Subcutaneous adipose tissue (tissue), 4 donors: Measurements from ENCODE around the gene KRTAP10-5. TPM values are rescaled to one million over a fixed set of nuclear protein-coding genes. Genes with fewer than 3 reads are reported as not detected.

Source experiments
- total RNA-seq, 4 donors: library from RNA; depleted of rRNA; stranded (reverse); fragments of >200 nt; gene quantifications; one replicate each; pipeline ENCODE4 v1.1.0, GENCODE V29; 2016
- TF ChIP-seq, protein P1 (sequence below): fragments of 450-650 bp; IDR thresholded peaks from one replicate; pipeline ENCODE4 v1.5.1; 2016; ENCODE audit warnings: low read depth, mild to moderate bottlenecking, control low read depth, antibody characterized with exemption, moderate library complexity

The KRTAP10-5 gene
- total RNA-seq, 4 donors from 2014 or later, result not detected

DNA sequence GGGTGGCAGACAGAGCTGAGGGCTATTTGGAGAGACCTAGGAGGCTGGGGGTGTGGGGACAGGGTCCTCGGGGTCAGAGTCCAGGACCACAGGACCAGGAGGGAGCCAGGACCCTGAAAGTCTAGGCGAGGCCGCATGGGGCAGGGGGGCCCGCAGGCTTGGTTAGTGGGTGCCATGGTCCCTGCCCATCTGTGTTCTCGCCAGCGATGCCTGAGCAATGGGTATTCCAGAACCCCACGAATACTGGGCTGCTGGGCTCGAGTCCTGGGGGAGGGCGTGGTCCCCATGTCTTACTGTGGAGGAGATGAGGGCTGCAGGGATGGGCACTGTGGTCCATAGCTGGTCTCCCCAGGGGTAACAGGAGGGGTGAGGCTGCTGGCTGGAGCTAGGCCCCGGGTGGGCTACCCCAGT, 9.9 kb upstream of the KRTAP10-5 start:
- TF ChIP-seq, protein P1, sequence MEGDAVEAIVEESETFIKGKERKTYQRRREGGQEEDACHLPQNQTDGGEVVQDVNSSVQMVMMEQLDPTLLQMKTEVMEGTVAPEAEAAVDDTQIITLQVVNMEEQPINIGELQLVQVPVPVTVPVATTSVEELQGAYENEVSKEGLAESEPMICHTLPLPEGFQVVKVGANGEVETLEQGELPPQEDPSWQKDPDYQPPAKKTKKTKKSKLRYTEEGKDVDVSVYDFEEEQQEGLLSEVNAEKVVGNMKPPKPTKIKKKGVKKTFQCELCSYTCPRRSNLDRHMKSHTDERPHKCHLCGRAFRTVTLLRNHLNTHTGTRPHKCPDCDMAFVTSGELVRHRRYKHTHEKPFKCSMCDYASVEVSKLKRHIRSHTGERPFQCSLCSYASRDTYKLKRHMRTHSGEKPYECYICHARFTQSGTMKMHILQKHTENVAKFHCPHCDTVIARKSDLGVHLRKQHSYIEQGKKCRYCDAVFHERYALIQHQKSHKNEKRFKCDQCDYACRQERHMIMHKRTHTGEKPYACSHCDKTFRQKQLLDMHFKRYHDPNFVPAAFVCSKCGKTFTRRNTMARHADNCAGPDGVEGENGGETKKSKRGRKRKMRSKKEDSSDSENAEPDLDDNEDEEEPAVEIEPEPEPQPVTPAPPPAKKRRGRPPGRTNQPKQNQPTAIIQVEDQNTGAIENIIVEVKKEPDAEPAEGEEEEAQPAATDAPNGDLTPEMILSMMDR, result no peak

DNA sequence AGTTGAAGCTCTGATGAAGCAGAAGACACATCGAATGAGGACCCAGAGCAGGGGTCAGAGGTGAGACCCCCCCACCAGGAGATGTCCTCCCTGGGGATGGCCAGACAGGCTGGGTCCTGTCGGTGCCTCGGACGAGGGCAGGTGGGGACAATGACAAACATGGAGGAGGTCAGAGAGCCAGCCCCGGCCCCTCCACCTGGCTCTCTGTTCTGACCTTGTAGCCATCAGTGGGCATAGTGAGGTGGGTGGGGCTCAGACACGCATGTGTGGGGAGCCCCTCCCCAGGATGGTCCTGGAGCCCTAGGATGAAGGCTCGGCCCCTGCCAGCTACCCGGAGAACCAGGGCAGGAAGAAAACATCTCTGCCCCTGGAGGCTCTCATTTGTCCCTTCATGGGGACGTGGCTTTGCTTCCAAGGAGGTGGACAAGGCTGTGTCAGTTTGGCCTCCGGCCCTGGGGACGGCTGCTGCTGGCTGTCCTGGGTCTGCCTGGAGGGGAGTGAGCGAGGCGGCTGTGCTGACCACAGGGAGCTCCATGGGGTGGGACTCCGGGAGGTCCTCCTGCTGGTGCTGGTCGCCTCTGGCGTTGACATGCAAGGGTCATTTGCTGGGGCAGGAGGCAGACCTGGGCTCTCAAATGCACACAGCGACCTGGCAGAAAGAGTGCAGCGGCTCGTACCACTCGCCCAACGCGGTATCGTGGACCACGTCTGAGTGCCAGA, 9.3 kb upstream of the KRTAP10-5 start:
- TF ChIP-seq, protein P1, result no peak

DNA sequence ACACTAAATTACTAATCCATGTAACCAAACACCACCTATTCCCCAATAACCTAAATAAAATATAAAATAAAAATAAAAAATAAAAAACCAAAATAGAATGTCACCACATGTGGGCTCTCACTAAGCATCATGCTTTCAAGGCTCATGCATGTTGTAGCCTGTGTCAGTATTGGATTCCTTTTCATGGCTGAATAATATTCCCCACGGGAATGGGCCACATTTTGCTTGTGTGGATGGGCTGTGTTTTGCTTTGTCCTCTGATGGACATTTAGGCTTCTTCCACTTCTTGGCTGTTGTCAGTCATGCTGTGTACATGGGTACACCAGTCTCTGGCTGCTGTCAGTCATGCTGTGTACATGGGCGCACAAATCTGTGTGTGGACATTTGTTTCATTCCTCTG, 8.7 kb upstream of the KRTAP10-5 start:
- TF ChIP-seq, protein P1, result no peak

DNA sequence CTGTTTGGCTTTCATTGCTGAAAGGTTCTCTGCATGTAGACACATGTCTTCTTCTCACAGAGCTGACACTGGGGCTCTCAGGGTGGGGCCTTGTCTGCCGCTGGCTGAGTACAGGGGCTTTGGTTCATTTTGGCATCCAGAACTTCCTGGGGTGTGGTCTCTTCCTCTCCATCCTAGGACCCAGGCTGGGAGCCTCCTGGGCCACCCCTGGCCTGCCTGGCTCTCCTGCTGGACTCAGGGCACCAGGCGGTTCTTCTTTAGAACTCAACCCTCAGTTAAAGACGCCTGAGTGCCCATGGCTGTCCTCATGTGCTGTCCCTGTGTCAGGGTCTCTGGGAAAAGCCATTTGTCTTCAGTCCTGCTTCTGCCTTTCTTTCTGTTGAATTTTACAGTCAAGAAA, 5.5 kb upstream of the KRTAP10-5 start:
- TF ChIP-seq, protein P1, result no peak

DNA sequence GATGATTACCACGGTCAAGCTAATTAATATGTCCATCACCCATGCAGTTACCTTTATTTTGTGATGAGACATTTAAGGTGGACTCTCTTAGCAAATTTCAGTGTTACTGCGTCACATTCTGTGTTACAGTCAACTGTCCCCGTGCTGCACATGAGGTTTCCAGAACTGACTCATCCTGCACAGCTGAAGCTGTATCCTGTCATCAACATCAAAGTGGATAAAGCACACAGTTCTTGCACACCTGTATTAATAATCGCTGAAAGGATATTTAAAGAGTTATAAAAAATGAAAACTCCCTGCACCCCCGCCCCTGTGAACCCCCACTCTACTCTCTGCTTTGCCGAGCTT, 3.4 kb upstream of the KRTAP10-5 start:
- TF ChIP-seq, protein P1, result no peak

DNA sequence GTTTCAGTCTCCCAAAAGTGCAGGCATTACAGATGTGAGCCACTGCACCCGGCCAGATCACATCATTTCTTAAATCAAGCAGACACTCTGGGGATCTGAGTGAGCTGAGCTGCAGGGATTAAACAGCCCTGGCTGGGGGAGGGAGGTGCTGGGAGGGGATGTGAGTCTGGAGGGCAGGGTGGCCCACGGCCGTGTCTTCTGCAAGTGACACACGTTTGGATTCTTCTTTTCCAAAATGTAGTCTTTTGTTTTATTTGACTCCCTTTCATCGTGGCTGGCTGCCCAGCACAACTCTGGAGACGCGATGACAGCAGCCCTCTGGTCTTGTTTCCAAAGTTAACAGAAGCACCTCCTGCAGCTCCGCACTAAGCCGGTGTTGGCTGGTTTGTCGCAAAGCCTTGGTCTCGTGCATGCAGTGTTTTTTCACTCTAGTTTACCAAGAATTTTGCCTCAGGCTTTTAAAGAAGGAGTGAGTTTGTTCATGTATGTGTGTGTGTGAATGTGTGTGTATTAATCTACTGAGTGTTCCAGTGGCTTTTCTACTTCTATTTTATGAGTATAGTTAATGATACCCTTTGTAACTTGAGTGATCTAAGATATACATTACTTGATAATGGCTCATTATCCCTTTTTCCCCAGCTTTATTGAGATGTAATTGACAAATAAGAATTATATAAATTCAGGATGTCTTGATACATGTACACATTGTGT, 2.8 kb upstream of the KRTAP10-5 start:
- TF ChIP-seq, protein P1, result no peak

DNA sequence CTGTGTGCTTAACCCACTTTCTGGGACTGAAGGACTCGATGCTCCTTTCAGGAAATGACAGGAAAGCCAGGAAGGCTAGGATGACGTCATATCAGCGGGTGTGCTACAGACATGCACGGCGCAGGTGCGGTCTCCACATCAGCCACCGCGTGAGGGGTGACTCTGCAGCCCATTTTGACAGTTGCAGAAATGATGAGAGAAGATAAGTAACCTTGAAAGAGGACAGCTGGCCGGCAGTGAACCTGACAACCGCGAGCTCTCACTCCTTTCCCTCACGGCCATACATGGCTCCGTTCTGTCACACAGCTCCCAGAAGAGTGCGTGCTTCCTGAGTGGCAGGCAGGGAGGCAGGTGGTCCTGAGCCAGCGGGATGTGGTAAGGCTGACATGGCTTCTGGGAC, 1.7 kb upstream of the KRTAP10-5 start:
- TF ChIP-seq, protein P1, result no peak
